Spleen (tissue), 11 donors: ENCODE measurements around the gene KLF13. TPM values are rescaled to one million over a fixed set of nuclear protein-coding genes. Genes with fewer than 3 reads are reported as not detected.
A peak's percentile ranks its signal among the peaks of the same experiment; 100 is the strongest.

Source experiments
- DNase-seq: peaks from one replicate; pipeline ENCODE4 v3.0.0-alpha.2; 2020
- H3K27ac ChIP-seq, 8 donors: fragments of 200-600 bp; sonication (generic) in 7 of 8; 1 replicate in 4 of 8; 2 replicates in 4 of 8; pipeline versions ENCODE4 v1.5.0 to v1.8.0; 2016 to 2021; ENCODE audit warnings: inconsistent platforms in 4 of 8, mild to moderate bottlenecking in 4 of 8, moderate library complexity in 1 of 8
- H3K27me3 ChIP-seq, 7 donors: fragments of 200-600 bp; sonication (generic) in 6 of 7; replicated peaks in 1 of 7; 1 replicate in 4 of 7; 2 replicates in 3 of 7; pipeline versions ENCODE4 v1.5.0 to v1.8.0; 2016 to 2021; ENCODE audit warnings: inconsistent platforms in 3 of 7, mild to moderate bottlenecking in 1 of 7
- H3K36me3 ChIP-seq, 6 donors: fragments of 200-600 bp; sonication (generic) in 5 of 6; 1 replicate in 4 of 6; 2 replicates in 2 of 6; pipeline versions ENCODE4 v1.5.0 to v1.8.0; 2016 to 2021; ENCODE audit warnings: inconsistent platforms in 2 of 6
- H3K4me1 ChIP-seq, 6 donors: fragments of 200-600 bp; sonication (generic) in 5 of 6; 1 replicate in 3 of 6; 2 replicates in 3 of 6; pipeline versions ENCODE4 v1.5.0 to v1.8.0; 2016 to 2021; ENCODE audit warnings: inconsistent platforms in 3 of 6
- H3K4me3 ChIP-seq, 8 donors: fragments of 200-600 bp; sonication (generic) in 7 of 8; 1 replicate in 4 of 8; 2 replicates in 4 of 8; pipeline versions ENCODE4 v1.5.0 to v1.8.0; 2016 to 2021; ENCODE audit warnings: inconsistent platforms in 4 of 8, mild to moderate bottlenecking in 4 of 8, moderate library complexity in 2 of 8
- H3K9me3 ChIP-seq, 8 donors: fragments of 200-600 bp; sonication (generic) in 7 of 8; 1 replicate in 4 of 8; 2 replicates in 4 of 8; pipeline versions ENCODE4 v1.5.0 to v1.8.0; 2016 to 2021; ENCODE audit warnings: inconsistent platforms in 4 of 8
- CTCF ChIP-seq, 11 experiments: fragments of 200-600 bp in 7 of 11; fragments of 450-650 bp in 4 of 11; sonication (generic) in 4 of 11; IDR thresholded peaks in 8 of 11; conservative IDR thresholded peaks in 3 of 11; 1 replicate in 7 of 11; 2 replicates in 4 of 11; pipeline versions ENCODE4 v1.4.0 to v1.8.0; 2016 to 2021; ENCODE audit warnings: antibody characterized with exemption in 11 of 11, inconsistent platforms in 4 of 11, mild to moderate bottlenecking in 1 of 11
- POLR2A ChIP-seq, 3 donors: fragments of 450-650 bp; IDR thresholded peaks; one replicate each; pipeline ENCODE4 v1.5.1; 2017; ENCODE audit warnings: antibody characterized with exemption in 3 of 3, mild to moderate bottlenecking in 1 of 3
- POLR2AphosphoS5 ChIP-seq, 3 donors: sonication (generic); formaldehyde crosslinking; IDR thresholded peaks; one replicate each; pipeline ENCODE4 v1.5.1; 2017; ENCODE audit warnings: antibody characterized with exemption in 3 of 3
- WGBS, 5 donors: extraction: QIAGEN DNeasy Blood & Tissue Kit in 3 of 5; methylation state at CpG; one replicate each; pipeline versions ENCODE4 v1.1.5 to v1.1.7; 2013 to 2018; 5-methylcytosine and 5-hydroxymethylcytosine counted together
- intact Hi-C: fragments of 100-400 bp; cut with DNase I; formaldehyde crosslinking; loops from one replicate; pipeline ENCODE4 v1.15.0; 2023; ENCODE audit warnings: low total_unique reads
- polyA plus RNA-seq, 3 donors: library from polyadenylated mRNA; stranded (reverse); fragments of 200-250 nt; gene quantifications; one replicate each; pipeline ENCODE4 v1.2.1, GENCODE V29; 2013
- total RNA-seq, 7 donors: library from RNA; depleted of rRNA in 3 of 7; stranded (reverse); fragments of >200 nt in 3 of 7; fragmentation: NEBNext Ultra II Directional in 4 of 7; extraction: Animal tissue kit (Norgen Biotek cat#: 25700) in 4 of 7; gene quantifications; one replicate each; pipeline versions ENCODE4 v1.1.0 to v1.2.1, GENCODE V29; 2016 to 2021
- donor health status: healthy with polysubstance abuse.
- donor health status: DM: no; HTN: no; CAD: no; lungs with moderate emphysema.
- donor health status: DM: no; HTN: no; CAD: no.
- donor health status: Bipolar disorder and iron deficiency.
- donor health status: healthy.
- donor health status: DM: no; HTN: no; CAD: no.
- donor health status: DM: yes; HTN: yes; CAD: no.

KLF13 gene
- total and polyA plus RNA-seq, 10 donors = 21.8 to 111 (median 81.4) TPM

DNA sequence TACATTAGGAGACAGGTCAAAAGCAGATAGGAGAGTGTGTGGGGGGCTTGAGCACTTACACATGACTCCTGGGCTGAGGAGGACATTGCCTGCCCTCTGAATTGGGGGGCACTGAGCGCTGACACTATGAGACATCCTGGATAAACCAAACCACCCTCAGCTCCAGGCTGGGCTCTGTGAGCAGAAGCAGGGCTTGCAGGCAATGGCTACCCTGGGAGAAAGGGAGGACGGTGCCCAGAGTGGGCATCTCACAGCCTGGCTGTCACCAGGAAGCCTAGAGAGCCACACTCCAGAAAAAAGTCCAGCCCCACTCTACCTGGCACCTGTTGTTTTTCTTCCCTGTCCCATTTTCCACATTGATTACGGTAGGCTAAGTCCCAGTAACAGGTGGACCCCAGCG, 8.2 kb upstream of the KLF13 start:
- WGBS, 5 donors = 88 to 95% (median 94%) methylated on average over 3 to 4 of the region's 4 CpGs

GRCh38 chr15:31320022-31320421, 6.6 kb upstream of the KLF13 start:
- H3K27ac ChIP-seq = peak overlapping the region in 2 of 8 donors; percentile 14 to 49
- no peaks in the 10 kb centered on the region for H3K27me3 ChIP-seq
- intact Hi-C loops = loop anchor here (10.0 kb wide), 2 partner anchors 105 to 175 kb away; no protein-coding TSS in a partner anchor
- DNase-seq = no peak
- H3K4me3 ChIP-seq = no peak overlapping the region
- WGBS, 5 donors = 56 to 86% (median 71%) methylated on average over 5 of the region's 5 CpGs
- no peaks in the 10 kb centered on the region for H3K36me3 ChIP-seq
- TF ChIP-seq POLR2A (IDR thresholded peaks at IDR 0.05) (no peak), POLR2AphosphoS5 (IDR thresholded peaks at IDR 0.05) (no peak), CTCF (IDR thresholded peaks at IDR 0.05 in 8 of 11, conservative IDR thresholded peaks at IDR 0.05 in 3 of 11) (no peak)
- H3K9me3 ChIP-seq = peaks cover 0 to 3% (median 0%) of the 10 kb centered on the region in 8 donors
- peaks cover 0 to 45% (median 22%) of the 10 kb centered on the region in 6 donors for H3K4me1 ChIP-seq

More for the DNA sequence above, 8.2 kb upstream of the KLF13 start:
- intact Hi-C loops = no loop called here
- Histone ChIP-seq H3K9me3 (peaks cover 0 to 10% (median 7%) of the 10 kb centered on the region in 8 donors), H3K4me3 (no peak overlapping the region), H3K36me3 (no peaks in the 10 kb centered on the region), H3K27ac (no peak overlapping the region), H3K27me3 (no peaks in the 10 kb centered on the region), H3K4me1 (peaks cover 0 to 29% (median 6%) of the 10 kb centered on the region in 6 donors)
- TF ChIP-seq POLR2A (IDR thresholded peaks at IDR 0.05) = no peak
- TF ChIP-seq CTCF (IDR thresholded peaks at IDR 0.05 in 8 of 11, conservative IDR thresholded peaks at IDR 0.05 in 3 of 11) = no peak
- no peak for TF ChIP-seq POLR2AphosphoS5 (IDR thresholded peaks at IDR 0.05)
- no peak for DNase-seq

DNA sequence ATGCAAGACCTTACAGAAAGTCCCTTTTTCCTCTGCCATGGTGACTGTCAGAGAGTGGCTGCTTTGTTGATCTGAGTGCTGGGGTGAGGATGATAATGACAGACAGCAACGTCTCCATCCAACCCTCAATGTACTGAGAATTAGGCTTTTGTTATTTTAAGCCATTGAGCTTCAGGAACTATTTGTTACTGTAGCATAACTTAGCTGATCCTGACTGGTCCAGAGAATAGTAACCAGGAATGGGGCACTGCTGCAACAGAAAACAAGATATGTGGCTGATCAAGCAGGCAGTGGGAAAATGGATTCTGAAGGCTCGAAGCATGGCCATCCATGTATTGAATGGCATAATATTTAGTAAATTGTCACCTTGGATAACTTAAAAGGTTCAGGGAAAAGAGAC, 5.2 kb upstream of the KLF13 start:
- no peak for TF ChIP-seq POLR2AphosphoS5 (IDR thresholded peaks at IDR 0.05)
- TF ChIP-seq CTCF (IDR thresholded peaks at IDR 0.05 in 8 of 11, conservative IDR thresholded peaks at IDR 0.05 in 3 of 11) = no peak
- no peak for TF ChIP-seq POLR2A (IDR thresholded peaks at IDR 0.05)
- 93 to 100% (median 98%) methylated on average over 2 of the region's 2 CpGs for WGBS, 5 donors
- intact Hi-C loops = loop anchor here (10.0 kb wide), 2 partner anchors 107 to 173 kb away; no protein-coding TSS in a partner anchor

DNA sequence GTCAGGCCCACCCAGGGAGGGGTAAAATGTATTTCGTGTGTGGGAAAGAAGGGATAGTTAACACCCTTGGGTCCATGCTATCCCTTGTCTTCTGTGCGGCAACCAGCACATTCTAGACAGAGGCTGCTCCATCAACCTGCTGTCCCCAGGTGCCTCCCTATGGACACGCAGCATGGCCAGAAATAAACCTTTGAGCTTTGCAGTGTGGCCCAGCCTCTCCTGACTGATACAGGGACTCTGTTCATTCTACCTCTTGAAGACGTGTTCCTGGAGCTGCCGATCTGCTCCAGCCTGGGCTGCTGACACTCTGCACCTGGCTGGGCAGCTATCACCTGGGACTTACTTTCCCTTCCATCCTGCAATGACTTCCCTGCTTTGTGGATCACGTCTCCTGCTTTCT, 4.1 kb upstream of the KLF13 start:
- no peaks in the 10 kb centered on the region for H3K27me3 ChIP-seq
- H3K36me3 ChIP-seq = no peaks in the 10 kb centered on the region
- intact Hi-C loops = loop anchor here (10.0 kb wide), 2 partner anchors 108 to 172 kb away; no protein-coding TSS in a partner anchor
- H3K27ac ChIP-seq = no peak overlapping the region
- 77 to 91% (median 79%) methylated on average over 6 of the region's 6 CpGs for WGBS, 5 donors
- H3K4me3 ChIP-seq = no peak overlapping the region
- H3K9me3 ChIP-seq = peaks cover 0 to 3% (median 0%) of the 10 kb centered on the region in 8 donors
- peaks cover 0 to 43% (median 22%) of the 10 kb centered on the region in 6 donors for H3K4me1 ChIP-seq
- DNase-seq = no peak
- TF ChIP-seq POLR2AphosphoS5 (IDR thresholded peaks at IDR 0.05) (no peak), CTCF (IDR thresholded peaks at IDR 0.05 in 8 of 11, conservative IDR thresholded peaks at IDR 0.05 in 3 of 11) (no peak), POLR2A (IDR thresholded peaks at IDR 0.05) (no peak)

More for the DNA sequence above, 5.2 kb upstream of the KLF13 start:
- Histone ChIP-seq H3K27me3 (no peaks in the 10 kb centered on the region), H3K4me3 (no peak overlapping the region), H3K4me1 (peaks cover 0 to 51% (median 26%) of the 10 kb centered on the region in 6 donors), H3K9me3 (peaks cover 0 to 3% (median 0%) of the 10 kb centered on the region in 8 donors), H3K27ac (no peak overlapping the region), H3K36me3 (no peaks in the 10 kb centered on the region)
- no peak for DNase-seq
